Measurements from ENCODE around the gene PNN.
"Not testable (repeated sequence)": the region's sequence is repeated elsewhere in the genome, so short reads cannot be mapped to it uniquely, and the experiment has no call there.

The PNN gene

DNA sequence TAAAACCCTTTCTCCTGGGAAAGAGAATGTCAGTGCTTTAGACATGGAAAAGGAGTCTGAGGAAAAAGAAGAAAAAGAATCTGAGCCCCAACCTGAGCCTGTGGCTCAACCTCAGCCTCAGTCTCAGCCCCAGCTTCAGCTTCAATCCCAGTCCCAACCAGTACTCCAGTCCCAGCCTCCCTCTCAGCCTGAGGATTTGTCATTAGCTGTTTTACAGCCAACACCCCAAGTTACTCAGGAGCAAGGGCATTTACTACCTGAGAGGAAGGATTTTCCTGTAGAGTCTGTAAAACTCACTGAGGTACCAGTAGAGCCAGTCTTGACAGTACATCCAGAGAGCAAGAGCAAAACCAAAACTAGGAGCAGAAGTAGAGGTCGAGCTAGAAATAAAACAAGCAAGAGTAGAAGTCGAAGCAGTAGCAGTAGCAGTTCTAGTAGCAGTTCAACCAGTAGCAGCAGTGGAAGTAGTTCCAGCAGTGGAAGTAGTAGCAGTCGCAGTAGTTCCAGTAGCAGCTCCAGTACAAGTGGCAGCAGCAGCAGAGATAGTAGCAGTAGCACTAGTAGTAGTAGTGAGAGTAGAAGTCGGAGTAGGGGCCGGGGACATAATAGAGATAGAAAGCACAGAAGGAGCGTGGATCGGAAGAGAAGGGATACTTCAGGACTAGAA, 6.1 kb downstream of the PNN start:
- DNase-seq: no peak

DNA sequence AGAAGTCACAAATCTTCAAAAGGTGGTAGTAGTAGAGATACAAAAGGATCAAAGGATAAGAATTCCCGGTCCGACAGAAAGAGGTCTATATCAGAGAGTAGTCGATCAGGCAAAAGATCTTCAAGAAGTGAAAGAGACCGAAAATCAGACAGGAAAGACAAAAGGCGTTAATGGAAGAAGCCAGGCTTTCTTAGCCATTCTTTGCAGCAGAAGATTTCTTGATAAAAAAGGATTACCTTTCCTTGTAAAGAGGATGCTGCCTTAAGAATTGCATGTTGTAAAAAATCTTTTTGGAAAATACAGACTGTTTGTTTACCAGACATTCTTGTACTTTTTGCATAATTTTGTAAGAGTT, 6.6 kb downstream of the PNN start:
- no peak for DNase-seq

DNA sequence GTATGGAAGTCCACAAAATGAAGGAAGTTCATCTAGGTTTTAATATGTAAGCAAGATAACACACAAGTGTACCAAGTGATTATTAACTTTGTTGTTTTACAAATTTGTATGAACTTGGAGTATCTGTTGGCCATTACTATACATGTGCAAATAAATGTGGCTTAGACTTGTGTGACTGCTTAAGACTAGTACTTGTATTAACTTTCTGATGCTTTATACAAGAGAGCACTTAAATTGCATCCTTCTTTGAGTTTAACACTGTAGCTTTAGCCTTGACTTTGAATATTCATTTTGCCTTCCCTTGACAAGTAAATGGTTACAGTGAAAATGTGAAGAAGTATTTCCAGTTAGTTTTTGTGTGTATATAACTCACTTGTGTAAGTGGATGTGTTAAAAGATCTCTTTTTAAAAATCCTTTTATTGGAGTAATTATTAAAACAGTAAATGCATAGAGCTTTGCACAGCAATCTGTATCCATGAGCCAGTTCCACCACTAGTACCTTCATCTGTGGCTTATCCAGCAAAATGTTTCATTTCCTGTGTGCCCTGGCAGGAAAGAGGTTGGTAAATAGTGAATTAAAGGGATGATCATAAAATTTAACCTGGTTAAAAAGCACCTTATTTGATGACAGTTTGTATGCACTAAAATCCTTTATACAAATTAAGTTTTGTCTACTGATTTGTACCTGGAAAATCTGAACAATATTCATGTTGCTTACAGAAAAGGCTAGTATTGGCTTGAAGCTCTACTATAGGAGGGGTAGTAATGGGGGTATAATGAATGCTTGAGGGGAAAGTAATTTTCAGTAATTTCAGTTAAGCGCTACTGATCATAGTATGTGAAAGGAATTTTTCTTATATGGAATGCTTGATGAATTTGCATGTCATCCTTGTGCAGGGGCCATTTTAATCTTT, 8.0 kb downstream of the PNN start:
- no peak for DNase-seq

DNA sequence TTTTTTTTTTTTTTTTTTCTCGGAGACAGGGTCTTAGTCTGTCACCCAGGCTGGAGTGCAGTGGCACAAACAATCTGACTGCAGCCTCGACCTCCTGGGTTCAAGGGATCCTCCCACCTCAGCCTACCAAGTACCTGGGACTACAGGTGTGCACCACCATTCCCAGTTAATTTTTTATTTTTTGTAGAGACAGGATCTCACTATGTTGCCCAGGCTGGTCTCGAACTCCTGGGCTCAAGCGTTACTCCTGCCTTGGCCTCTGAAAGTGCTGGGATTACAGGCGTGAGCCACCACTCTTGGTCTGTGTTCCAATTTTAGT, 8.6 kb downstream of the PNN start:
- not testable (repeated sequence) for DNase-seq

DNA sequence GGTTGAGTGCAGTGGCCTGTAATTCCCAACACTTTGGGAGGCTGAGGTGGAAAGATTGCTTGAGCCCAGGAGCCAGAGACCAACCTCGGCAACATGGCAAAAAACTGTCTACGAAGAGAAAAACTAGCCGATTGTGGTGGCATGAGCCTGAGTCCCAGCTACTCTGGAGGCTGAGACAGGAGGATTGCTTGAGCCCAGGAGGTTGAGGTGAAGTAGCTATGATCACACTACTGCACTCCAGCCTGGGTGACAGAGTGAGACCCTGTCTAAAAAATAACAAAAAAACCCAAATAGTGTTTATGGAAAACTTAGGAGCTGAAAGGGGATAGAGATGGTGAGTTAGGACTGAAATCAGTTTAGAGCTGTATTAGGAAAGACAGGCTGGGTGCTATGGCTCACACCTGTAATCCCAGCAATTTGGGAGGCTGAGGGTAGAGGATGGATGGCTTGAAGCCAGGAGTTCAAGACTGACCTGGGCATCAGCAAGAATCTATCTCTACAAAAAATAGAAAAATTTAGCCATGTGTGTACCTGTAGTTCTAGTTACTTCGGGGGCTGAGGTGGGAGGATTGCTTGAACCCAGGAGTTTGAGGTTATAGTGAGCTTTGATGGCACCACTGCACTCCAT, 9.7 kb downstream of the PNN start:
- DNase-seq: no peak

DNA sequence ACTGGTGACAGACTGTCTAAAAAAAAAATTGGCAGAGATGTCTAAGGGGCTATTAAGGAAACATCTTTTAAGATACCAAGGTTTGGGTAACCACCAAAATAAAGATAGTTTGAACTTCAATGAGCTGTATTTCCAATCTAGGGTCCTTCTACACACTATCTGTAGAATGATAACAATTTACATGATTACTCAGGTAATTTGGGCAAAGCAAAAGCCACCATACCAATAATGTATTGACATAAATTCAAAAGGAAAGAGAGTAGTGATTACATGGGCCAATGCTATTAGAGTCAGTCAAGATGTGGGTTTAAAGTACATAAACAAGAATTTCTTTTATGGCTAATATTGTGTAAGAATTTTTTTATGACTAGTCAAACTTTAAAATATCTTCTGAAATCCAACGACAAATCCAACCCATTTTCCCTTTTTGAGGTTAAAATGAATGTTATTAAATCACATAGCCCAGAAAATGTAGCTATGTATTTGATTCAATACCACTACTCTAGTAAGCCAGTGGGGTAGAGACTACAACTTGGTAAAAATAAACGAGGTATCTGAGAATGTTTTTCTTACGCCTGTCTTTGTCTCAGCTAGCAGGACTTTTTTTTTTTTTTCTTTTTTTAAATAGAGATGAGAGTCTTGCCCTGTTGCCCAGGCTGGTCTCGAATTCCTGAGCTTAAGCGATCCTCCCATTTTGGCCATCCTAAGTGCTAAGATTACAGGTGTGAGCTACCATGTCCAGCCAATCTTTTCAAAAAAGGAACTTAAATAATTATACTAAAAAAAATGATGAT, 10.4 kb downstream of the PNN start:
- DNase-seq: no peak

DNA sequence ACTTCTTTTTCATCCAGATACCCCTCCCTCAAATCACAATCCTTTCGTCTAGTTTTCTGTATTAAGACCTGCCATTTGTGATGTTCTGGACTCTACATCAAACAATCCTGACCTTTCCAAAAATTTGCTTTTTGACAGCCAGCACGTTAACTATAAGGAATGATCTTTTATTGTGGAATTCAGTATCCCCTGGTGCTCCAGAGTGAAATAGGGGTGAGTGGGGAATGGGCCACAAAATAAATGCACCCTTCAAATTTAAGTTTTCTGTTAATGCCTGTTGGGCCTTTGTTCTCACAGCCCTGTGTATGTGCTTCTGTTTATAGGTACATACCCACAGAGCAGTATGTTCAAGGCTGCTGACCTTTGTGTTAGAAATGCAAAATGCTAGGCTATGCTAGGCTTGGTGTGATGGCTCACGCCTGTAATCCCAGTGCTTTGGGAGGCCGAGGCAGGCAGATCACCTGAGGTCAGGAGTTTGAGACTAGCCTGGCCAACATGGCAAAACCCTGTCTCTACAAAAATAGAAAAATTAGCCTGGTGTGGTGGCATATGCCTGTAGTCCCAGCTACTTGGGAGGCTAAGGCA, 12.0 kb downstream of the PNN start:
- DNase-seq: no peak

DNA sequence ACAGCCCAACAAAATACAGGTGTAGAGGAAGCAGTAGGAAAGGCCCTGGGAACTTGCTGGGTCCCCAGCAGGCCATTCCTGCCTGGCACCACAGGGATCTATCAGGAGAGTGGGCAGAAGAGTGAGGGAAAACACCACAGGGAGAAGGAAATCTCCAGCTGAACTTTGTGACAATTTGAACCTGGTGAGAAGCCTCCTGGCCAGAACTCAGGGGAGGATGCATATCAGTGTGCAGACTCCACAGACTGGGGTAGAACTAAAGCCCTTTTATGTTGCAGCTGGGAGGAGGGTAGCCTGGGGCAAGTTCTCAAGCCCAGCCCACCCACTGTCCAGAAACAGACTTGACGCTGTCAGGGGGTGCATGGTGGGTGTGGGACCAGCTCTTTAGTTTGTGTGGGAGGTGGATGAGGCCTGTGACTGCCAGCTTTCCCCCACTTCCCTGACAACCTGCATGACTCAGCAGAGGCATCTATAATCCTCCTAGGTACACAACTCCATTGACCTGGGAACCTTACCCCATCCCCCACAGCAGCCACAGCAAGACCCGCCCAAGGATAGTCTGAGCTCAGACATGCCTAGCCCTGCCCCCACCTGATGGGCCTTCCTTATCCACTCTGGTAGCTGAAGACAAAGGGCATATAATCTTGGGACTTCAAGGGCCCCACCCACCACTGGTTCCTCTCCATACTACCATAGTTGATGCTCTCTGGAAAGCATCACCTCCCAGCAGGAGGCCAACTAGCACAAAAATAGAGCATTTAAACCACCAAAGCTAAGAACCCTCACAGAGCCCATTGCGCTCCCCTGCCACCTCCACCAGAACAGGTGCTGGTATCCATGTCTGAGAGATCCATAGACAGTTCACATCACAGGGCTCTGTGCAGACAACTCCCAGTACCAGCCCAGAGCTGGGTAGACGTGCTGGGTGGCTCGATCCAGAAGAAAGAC, 28.9 kb downstream of the PNN start:
- no peak for DNase-seq

DNA sequence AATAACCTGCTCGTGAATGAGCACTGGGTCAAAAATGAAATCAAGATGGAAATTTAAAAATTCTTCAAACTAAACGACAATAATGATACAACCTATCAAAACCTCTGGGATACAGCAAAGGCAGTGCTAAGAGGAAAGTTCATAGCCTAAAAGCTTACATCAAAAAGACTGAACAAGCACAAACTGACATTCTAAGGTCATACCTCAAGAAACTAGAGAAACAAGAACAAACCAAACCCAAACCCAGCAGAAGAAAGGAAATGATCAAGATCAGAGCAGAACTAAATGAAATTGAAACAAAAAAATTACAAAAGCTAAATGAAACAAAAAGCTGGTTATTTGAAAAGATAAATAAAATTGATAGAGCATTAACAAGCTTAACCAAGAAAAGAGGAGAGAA, 32.4 kb downstream of the PNN start:
- not testable (repeated sequence) for DNase-seq

DNA sequence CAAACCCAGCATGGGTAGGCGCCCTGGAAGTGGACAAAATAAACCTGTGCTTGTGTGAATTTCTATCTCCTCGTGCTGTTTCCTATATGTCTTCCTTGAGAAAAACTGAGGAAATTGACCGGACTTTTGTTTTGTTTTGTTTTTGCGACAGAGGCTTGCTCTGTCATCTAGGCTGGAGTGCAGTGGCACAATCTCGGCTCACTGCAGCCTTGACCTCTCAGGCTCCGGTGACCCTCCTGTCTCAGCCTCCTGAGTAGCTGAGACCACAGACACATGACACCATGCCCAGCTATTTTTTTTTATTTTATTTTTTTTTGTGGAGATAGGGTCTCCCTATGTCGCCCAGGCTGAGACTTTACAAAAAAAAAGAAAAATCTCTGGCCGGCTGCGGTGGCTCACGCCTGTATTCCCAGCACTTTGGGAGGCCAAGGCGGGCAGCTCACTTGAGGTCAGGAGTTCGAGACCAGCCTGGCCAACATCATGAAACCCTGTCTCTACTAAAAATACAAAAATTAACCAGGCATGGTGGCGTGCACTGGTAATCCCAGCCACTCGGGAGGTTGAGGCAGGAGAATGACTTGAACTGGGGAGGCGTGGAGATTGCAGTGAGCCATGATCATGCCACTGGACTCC, 36.2 kb downstream of the PNN start:
- DNase-seq: no peak

DNA sequence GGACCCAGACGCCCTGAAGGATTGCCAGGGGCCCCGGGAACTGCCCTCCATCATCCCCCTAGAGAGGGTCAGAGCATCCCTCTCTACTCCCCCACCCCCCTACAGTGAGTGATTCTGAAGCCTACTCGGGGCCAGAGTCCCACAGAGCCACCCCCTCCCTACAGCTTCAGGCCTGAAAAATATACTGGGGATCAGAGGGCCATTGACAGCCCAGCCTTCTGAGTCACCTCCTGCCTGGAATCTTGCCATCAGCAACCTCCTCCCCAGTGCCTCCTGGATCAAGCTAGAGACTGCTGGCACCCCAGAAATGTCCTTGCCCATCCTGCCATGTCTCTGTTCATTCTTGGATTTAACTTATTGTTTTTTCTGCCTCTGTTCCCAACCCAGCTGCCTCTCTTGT, 37.0 kb downstream of the PNN start:
- DNase-seq: no peak

DNA sequence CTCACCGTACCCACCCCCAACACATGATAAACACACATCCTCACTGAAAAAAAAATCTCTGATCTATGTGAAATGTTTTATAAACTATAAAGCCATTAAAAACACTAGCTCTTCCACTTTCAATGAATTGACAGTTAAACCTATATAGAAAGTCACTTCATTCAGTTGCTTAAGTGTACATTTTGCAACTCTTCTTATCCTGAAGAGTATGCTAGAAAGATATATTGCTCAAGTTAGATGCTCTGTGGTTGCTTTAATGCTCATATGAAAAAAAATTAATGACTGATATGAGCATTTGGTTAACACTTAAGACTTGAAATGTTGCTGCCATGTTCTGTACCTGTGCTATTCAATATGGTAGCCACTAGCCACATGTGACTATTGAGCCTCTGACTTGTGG, 37.6 kb downstream of the PNN start:
- DNase-seq: no peak

DNA sequence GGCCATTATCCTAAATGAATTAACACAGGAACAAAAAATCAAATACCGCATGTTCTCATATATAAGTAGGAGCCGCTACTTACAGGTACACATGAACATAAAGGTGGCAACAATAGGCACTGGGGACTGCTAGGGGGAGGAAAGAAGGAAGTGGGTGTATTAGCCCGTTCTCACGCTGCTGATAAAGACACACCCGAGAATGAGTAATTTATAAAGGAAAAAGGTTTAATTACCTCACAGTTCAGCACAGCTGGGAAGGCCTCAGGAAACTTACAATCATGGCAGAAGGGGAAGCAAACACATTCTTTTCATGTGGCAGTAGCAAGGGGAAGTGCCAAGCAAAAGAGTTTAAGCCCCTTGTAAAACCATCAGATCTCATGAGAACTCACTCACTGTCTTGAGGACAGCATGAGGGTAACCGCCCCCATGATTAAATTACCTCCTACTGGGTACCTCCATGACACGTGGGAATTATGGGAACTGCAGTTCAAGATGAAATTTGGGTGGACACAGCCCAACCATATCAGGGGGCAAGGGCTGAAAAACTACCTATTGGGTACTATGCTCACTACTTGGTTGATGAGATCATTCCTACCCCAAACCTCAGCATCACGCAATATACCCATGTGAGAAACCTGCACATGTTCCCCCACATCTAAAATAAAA, 42.3 kb downstream of the PNN start:
- no peak for DNase-seq

DNA sequence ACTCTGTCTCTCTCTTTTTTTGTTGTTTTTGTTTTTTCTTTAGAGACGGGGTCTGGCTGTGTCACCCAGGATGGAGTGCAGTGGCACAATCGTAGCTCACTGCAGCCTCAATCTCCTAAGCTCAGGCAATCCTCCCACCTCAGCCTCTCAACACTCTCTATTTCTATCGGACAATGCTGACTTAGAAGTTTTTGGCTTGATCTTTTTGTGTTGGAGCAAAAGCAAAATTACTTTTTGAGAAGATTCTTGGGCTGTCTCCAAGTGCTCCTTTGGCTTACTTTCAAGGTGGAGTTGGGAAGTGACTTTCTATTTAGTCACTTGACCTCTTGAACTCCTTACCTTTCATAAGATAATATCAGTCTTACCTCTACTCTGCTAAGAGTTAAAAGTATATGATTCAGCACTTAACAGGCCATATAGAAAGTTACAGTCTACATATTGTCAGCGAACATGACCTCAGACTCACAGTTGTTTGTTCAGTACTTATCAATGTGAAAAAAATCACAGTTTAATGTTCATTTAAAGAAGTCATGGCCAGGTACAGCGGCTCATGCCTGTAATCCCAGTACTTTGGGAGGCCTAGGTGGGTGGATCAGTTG, 43.2 kb downstream of the PNN start:
- no peak for DNase-seq

DNA sequence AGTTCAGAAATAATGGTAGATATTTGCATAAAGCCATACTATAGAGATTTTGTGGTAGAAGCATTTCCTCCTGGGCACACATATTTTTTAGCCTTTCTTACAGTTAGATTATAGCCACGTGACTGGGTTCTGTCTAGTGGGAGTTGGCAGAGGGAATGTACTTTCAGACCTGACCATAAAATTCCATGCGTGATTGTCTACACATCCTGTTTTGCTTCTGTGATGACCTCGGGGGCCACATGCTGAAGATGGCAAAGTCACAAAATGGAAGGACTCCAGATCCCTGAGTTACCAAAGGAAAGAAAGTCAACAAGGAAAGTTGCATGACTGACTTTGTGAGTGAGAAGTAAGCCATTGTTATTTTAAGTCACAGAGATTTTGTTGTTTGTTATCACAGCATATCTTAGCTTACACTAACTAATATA, 44.0 kb downstream of the PNN start:
- DNase-seq: no peak

DNA sequence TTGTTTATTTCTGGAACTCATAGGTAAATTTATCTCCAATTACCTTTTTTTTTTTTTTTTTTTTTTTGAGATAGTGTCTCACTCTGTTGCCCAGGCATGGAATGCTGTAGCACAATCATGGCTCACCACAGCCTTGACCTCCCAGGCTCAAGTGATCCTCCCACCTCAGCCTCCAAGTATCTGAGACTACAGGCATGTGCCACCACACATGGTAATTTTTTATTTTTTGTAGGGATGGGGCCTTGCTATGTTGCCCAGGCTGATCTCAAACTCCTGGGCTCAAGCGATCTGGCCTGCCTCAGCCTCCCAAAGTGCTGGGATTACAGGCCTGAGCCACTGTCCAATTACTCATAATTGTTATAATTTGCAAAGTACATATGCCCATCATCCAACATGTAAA, 45.4 kb downstream of the PNN start:
- DNase-seq: not testable (repeated sequence)

DNA sequence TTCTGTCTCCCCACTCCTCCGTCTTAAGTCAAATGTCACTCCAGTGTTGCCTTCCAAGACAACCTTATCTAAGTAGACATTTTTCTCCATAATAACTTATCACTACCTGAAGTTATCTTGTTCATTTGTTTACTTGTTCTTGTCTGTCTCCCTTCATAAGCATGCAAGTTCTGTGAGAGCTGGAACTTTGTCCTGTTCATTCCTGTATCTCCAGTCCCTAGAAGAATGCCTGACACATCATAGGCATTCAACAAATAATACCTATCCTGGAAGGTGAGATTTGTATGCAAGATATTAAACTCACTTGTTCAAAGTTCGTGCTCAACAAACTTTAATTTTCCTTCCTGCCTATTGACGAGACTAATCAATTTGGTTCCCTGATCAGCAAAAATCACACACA, 53.0 kb downstream of the PNN start:
- DNase-seq: no peak

DNA sequence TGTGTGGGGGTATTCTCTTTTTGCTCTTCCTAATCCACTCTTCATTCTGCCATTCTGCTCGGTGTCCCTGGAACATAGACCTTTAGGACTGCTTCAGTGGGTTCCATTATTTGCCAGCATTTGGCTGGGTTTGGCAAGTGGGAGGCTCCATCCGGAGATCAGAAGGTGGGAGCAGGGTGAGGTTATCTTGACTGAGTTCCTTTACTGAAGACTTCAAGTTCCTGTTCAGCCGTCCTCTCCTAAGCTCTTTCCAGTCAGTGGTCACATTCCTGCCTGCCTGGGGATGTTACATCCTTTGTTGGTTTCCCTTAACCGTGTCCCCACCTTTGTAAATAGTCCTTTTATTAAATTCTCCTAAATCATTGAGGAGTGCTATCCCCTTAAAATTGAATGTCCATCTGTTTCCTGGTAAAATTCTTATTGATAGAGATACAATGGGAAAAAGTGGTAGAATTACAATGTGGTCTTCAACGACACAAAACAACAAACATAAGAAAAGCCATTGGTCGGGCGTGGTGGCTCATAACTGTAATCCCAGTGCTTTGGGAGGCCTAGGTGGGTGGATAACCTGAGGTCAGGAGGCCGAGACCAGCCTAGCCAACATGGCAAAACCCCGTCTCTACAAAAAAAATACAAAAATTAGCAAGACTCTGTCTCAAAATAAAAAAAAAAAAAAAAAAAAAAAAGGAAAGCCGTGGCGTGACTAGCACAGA, 53.6 kb downstream of the PNN start:
- DNase-seq: no peak

DNA sequence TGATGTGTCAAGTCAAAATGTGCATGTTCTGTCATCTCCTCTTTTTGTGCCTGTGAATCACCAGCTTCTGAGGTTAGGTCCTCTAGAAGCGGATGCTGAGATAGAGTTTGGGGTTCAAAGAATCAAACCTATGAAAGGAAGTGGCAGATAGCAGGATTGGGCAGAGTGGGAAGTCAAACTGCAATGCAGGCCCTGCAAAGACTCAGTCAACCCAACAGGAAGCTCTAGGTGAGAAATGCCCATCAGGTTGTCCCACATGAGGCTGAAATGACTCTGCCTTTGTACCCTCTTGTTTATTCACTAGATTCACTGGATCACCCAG, 54.1 kb downstream of the PNN start:
- DNase-seq: no peak

DNA sequence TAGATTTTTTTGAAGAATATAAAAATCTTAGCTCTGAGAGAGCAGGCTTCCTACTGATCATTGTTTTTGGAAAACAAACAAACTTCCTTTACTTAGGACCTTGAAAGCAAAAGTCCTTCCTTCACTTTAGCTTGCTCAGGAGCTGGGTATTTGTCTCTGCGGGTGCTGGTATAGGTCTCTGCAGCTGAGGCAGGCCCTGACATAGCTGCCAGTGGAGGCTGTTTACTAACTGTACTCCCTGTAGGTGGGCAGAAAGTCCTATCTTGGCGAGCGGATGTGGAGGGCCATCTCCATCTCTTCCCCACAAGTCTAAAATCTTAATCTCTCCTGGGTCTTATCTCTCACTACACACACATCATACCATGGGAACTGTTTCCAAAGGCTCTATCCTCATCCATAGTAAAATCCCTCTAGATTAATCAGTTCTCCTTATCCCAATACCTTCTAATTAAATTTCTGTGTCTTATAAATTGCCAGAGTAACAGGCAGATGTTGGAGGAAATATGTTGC, 54.6 kb downstream of the PNN start:
- no peak for DNase-seq
